ENCODE measurements around the gene PTPRJ.

GRCh38 chr11:48099916-48100446 lies 119.6 kb downstream of the PTPRJ start:
- TF ChIP-seq CTCF (IDR thresholded peaks at IDR 0.05; ENCODE audit: insufficient read depth, low read depth, low read length) (no peak), EZH2 (IDR thresholded peaks at IDR 0.05; ENCODE audit: insufficient read depth, low read length) (no peak)

Data from astrocyte (in vitro differentiated cells and primary cell).